Stimulated activated memory B cell treated with anti-CD40 and anti-IgM and Interleukin-4, amounts not matched to agents 10 μg/mL and 1 μg/mL and 100 μg/mL, for 72 hours (primary cell): ENCODE measurements around the gene AUTS2.

Experiments used
- ATAC-seq: fragments of 150-1000 bp; cut with Tn5 transposase; 2 replicates; pipeline ENCODE4 v1.10.0; 2021
- H3K27ac Mint-ChIP-seq: one replicate; pipeline ENCODE4 v1.8.0; 2022; ENCODE audit warnings: mild to moderate bottlenecking, mixed read lengths
- H3K27me3 Mint-ChIP-seq: one replicate; pipeline ENCODE4 v1.8.0; 2022; ENCODE audit warnings: mixed read lengths
- H3K36me3 Mint-ChIP-seq: one replicate; pipeline ENCODE4 v1.8.0; 2022; ENCODE audit warnings: mixed read lengths
- H3K4me1 Mint-ChIP-seq: one replicate; pipeline ENCODE4 v1.8.0; 2022; ENCODE audit warnings: mixed read lengths
- H3K4me3 Mint-ChIP-seq: one replicate; pipeline ENCODE4 v1.8.0; 2022; ENCODE audit warnings: mild to moderate bottlenecking, moderate library complexity, mixed read lengths
- H3K9me3 Mint-ChIP-seq: one replicate; pipeline ENCODE4 v1.8.0; 2022; ENCODE audit warnings: mixed read lengths

Gene AUTS2

DNA sequence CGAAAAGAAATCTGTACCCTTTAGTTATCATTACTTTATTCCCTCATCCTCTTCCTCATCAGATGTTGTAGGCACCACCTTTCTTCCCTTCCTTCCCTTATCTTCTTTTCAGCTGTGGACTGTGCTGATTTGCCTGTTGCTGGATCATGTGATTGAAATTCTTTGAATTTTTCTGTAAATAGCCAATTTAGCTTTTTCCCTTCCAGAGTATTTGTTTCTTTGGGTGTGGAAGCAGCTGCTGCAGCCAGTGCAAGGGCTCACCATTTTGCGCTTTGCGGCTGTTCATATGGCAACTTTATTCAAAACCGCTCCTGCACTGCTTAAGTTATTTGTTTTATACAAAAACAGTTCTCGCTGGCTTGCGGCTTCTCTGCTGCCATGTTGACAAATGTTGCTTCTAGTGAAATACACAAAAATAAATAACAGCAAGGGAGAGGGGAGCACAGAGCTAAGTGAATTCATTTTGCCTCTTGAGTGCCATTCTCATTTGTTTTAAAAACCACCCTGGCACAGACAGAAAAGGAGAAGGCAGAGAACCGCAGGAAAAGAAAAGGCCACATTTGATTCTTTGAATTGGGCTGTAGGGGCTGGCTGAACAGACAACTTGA is 151.2 kb downstream of the AUTS2 start:
- Mint-ChIP-seq H3K27me3 (no peaks in the 10 kb centered on the region), H3K27ac (no peak overlapping the region), H3K36me3 (no peaks in the 10 kb centered on the region), H3K9me3 (no peaks in the 10 kb centered on the region), H3K4me3 (no peak overlapping the region), H3K4me1 (peaks cover 26% of the 10 kb centered on the region)
- no peak for ATAC-seq

DNA sequence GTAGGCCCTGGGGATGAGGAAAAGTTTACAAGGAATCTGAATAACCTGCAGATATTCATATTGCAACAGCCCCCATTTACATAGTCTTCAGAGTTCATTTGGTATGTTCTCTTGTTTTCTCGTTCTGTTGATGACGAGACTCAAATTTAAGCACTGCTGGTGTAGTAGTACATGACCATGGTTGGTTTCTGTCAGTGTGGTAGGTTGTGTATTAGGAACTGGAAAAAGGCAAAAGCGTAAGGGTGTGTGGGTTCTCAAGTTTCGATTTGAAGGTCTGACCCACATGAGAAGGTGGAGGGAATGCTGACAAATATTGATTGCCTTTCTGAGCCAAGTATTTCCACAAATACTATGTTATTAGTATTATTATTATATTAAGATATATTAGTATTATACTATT is 151.7 kb downstream of the AUTS2 start:
- Mint-ChIP-seq H3K27ac (no peak overlapping the region), H3K27me3 (no peaks in the 10 kb centered on the region), H3K36me3 (no peaks in the 10 kb centered on the region), H3K9me3 (no peaks in the 10 kb centered on the region), H3K4me1 (peaks cover 30% of the 10 kb centered on the region), H3K4me3 (no peak overlapping the region)
- peak; percentile 54 for ATAC-seq

DNA sequence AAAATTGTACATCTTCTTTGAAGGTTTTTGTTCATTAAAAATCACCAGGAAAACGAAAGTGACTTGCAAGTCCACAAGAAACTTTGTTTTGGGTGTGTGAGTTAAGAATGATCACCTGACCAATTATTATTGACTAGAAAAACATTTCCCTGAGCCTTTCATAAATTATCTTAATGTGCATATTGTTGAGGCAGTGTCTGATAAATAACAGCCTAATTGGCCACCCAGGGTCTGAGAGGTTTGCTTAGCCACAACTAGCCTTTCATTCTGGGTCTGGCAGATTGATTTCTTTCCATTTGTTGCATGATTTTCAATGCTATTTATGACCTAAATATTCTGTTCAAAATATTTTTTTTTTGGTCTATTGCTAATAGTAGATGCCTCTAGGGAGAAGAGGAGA is 152.8 kb downstream of the AUTS2 start:
- no peaks in the 10 kb centered on the region for H3K36me3 Mint-ChIP-seq
- no peaks in the 10 kb centered on the region for H3K9me3 Mint-ChIP-seq
- no peak overlapping the region for H3K27ac Mint-ChIP-seq
- H3K27me3 Mint-ChIP-seq, result no peaks in the 10 kb centered on the region
- no peak overlapping the region for H3K4me3 Mint-ChIP-seq
- no peak for ATAC-seq
- peaks cover 30% of the 10 kb centered on the region for H3K4me1 Mint-ChIP-seq

DNA sequence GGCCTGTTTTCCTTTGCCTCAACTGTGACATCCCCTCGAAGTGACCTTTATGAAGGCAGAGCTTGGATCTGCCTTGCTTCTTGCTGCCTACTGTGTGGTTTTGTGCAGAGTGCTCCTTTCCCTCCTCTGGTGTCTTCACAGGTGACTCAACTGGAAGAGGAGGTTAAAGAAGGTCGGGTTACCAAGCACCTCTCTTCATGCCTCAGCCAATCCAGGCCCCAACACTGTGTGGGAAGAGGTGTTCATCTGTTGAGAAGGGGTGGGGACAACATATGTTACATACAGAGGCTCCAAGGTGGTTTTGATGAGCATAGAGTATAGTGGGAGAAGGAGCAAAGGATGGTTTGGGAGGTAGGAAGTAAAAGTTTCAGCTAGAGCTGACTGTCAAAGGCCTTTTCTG is 155.7 kb downstream of the AUTS2 start:
- H3K9me3 Mint-ChIP-seq, result no peaks in the 10 kb centered on the region
- H3K27me3 Mint-ChIP-seq, result no peaks in the 10 kb centered on the region
- H3K27ac Mint-ChIP-seq, result no peak overlapping the region
- peaks cover 17% of the 10 kb centered on the region for H3K4me1 Mint-ChIP-seq
- H3K36me3 Mint-ChIP-seq, result no peaks in the 10 kb centered on the region
- no peak for ATAC-seq
- no peak overlapping the region for H3K4me3 Mint-ChIP-seq

DNA sequence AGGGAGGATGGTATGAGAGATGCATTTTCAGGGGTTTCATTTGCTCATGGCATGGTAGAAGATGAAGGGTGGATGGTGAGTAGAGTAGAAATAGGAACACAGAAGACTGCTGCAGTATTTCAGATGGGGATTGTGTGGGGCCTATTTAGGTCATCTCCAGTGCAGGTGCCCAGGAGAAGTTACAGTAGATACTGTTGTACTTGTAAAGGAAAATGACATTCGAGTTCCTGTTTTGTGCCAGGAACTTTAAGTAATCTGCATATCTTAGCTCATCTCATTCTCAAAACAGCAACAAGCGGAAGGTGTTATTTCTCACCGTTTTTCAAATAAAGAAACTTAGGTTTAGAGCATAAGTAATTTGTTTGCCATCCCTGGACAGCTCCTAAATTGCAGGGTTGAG is 156.2 kb downstream of the AUTS2 start:
- Mint-ChIP-seq H3K27me3 (no peaks in the 10 kb centered on the region), H3K36me3 (no peaks in the 10 kb centered on the region), H3K27ac (no peak overlapping the region), H3K4me1 (peaks cover 12% of the 10 kb centered on the region), H3K9me3 (no peaks in the 10 kb centered on the region), H3K4me3 (no peak overlapping the region)
- no peak for ATAC-seq

DNA sequence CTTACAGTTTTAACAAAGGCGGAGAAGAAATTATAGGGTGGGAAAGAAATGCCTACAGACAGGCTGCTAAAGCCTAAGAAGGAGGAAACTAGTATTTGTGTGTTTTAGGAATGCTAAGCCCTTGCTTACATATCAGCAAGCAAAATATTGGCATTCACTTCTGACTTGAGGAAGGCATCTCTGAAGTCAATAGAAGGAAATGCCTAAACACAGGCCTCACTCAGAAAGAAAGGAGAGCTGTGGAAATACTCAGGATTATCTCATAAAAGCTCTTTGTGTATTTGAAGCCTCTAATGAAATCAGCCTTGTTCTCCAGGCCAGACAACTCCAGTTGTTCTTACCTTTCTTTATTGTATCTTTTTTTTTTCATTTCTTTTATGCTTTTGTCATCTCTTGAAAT is 158.0 kb downstream of the AUTS2 start:
- no peak for ATAC-seq
- Mint-ChIP-seq H3K36me3 (no peaks in the 10 kb centered on the region), H3K27ac (no peak overlapping the region), H3K4me3 (no peak overlapping the region), H3K4me1 (peaks cover 11% of the 10 kb centered on the region), H3K27me3 (no peaks in the 10 kb centered on the region), H3K9me3 (no peaks in the 10 kb centered on the region)

DNA sequence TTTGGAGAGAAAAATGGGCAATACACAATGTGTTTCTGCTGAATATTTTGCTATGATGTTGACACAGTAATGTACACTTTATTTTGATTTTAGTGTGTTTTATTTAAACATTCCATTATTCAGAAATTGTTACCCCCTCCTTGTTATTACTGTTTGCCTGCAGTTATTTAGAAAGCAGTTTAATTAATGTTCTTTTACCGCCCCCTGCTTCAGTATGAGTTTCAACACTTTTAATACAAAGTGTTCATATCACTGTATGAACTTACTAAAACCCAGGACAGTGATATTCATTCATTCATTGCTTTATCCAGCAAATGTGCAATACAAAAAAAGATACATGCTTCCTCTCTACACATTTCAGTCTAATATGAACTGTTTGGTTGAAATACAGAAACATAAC is 159.3 kb downstream of the AUTS2 start:
- no peak for ATAC-seq
- H3K4me1 Mint-ChIP-seq, result peaks cover 11% of the 10 kb centered on the region
- H3K27me3 Mint-ChIP-seq, result no peaks in the 10 kb centered on the region
- H3K9me3 Mint-ChIP-seq, result no peaks in the 10 kb centered on the region
- no peak overlapping the region for H3K4me3 Mint-ChIP-seq
- H3K27ac Mint-ChIP-seq, result no peak overlapping the region
- H3K36me3 Mint-ChIP-seq, result no peaks in the 10 kb centered on the region

DNA sequence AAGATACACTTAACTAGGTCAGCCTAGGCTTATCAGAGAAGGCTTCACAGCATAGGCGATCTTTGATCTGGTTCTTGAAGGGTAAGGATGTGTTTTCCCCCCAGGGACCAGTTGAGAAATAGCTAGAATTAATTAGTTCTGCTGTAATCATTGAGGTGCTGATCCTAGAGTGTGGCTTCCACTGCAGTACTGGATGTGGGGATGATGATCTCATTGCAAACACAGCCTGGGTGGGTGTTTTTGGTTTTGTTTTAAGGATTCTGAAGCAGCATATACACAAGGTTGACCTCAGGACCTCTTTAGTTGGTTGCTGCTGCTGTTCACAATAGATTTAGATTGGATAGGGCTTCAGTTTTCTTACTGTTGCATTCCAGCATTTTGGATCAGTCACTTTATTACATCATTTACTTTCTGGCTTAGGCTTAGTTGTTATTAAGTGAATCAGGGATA is 159.7 kb downstream of the AUTS2 start:
- H3K27ac Mint-ChIP-seq, result no peak overlapping the region

DNA sequence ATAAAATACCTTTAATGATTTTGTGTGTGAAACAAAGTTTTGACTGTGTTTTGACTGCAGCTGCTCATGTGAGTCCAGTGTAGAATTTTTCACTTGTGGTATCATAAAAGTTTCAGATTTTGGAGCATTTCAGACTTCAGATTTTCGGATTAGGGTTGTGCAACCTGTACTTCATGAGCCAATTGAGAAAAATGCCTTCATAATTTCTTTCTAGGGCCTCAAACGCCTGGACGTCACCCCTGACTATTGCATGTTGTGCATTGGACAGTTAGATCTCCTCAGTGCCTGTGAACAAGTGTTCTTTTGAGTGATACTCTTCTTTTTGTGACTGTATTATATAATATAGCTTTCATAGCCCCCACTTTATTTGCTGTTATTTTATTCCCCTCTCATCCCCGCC is 161.1 kb downstream of the AUTS2 start:
- no peaks in the 10 kb centered on the region for H3K27me3 Mint-ChIP-seq

More for the DNA sequence above, 159.7 kb downstream of the AUTS2 start:
- Mint-ChIP-seq H3K36me3 (no peaks in the 10 kb centered on the region), H3K27me3 (no peaks in the 10 kb centered on the region), H3K4me3 (no peak overlapping the region), H3K4me1 (peaks cover 13% of the 10 kb centered on the region), H3K9me3 (no peaks in the 10 kb centered on the region)
- ATAC-seq, result no peak

DNA sequence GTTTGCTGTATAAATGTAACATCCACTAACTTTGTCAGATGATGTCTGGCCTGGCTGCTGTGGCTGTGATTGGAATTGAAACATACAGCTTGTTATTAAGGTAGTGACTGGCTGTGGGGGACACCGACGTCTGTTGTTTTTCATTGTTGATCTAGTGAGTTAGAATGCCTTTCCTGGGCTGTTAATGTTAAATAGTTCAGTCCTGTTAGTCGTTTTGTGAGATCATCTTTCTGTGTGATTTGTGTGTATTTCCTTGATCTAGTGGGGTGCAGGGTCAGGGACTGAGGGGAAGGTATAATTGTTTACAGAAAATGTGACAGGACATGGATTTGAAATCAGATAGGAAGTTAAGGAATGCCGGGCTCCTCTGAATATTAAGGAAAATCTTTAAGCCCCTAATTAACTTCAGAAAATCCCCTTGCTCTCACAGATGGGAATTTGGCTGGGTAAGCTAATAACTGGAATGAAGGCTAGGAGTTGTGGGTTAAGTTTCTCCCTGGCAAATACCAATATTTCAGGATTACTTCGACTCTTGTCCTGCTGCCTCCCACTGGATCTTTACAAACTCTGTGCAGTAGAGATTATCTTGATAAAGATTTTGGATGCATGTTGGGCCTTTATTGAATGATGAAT is 163.1 kb downstream of the AUTS2 start:
- Mint-ChIP-seq H3K36me3 (no peaks in the 10 kb centered on the region), H3K27ac (no peak overlapping the region), H3K4me1 (peaks cover 13% of the 10 kb centered on the region), H3K4me3 (no peak overlapping the region), H3K27me3 (no peaks in the 10 kb centered on the region), H3K9me3 (peaks cover 3% of the 10 kb centered on the region)
- ATAC-seq, result no peak

More for the DNA sequence above, 161.1 kb downstream of the AUTS2 start:
- H3K36me3 Mint-ChIP-seq, result no peaks in the 10 kb centered on the region
- no peak for ATAC-seq
- no peaks in the 10 kb centered on the region for H3K9me3 Mint-ChIP-seq
- no peak overlapping the region for H3K27ac Mint-ChIP-seq
- H3K4me3 Mint-ChIP-seq, result no peak overlapping the region
- H3K4me1 Mint-ChIP-seq, result peaks cover 12% of the 10 kb centered on the region

DNA sequence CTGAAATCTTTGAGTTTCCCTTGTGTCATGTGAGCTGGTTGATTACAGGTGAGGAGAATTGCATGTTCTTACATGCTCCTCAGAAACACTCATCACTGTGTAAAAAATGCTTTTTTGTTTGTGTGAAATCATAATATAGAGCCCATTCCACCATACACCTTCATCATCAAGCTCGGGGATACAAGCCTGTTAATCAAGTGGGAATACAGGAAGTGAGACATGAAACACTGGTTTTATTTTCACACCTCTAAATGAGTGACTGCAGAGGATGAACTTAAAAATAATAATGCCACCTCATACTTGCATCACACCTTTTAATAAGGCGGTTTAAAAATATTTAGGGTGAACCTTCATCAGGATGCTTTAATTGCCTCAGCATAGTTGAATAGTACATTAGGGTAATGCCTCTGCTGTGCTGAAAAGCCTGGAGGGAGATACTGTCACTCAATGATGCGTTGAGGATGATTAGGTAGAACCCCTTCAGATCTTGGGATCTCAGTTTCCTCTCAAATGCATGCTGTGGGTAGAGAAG is 164.6 kb downstream of the AUTS2 start:
- no peaks in the 10 kb centered on the region for H3K36me3 Mint-ChIP-seq
- H3K27me3 Mint-ChIP-seq, result no peaks in the 10 kb centered on the region
- no peak overlapping the region for H3K4me3 Mint-ChIP-seq
- peaks cover 13% of the 10 kb centered on the region for H3K4me1 Mint-ChIP-seq
- no peak for ATAC-seq
- H3K9me3 Mint-ChIP-seq, result peaks cover 3% of the 10 kb centered on the region
- no peak overlapping the region for H3K27ac Mint-ChIP-seq

DNA sequence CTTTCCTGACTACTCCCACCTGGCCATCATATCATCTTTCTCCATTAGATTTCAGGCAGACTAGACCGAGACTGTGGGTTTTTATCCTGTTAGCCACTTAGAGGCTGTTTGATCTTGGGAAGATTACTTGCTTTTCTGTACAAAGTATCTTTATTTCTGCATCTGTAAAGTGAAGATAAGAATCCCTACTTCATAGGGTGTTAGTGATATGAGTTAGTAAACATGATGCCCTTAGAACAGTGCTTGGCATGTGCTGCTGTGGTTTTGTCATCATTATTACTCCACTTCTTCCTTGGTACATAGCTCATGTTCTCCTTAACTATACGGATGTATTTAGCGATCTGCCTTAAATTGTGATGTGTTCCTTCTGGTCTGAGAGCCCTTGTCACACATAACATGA is 165.2 kb downstream of the AUTS2 start:
- no peak overlapping the region for H3K4me3 Mint-ChIP-seq
- H3K4me1 Mint-ChIP-seq, result peaks cover 16% of the 10 kb centered on the region
- no peak overlapping the region for H3K27ac Mint-ChIP-seq
- H3K27me3 Mint-ChIP-seq, result no peaks in the 10 kb centered on the region
- ATAC-seq, result no peak
- H3K36me3 Mint-ChIP-seq, result no peaks in the 10 kb centered on the region
- peaks cover 3% of the 10 kb centered on the region for H3K9me3 Mint-ChIP-seq

DNA sequence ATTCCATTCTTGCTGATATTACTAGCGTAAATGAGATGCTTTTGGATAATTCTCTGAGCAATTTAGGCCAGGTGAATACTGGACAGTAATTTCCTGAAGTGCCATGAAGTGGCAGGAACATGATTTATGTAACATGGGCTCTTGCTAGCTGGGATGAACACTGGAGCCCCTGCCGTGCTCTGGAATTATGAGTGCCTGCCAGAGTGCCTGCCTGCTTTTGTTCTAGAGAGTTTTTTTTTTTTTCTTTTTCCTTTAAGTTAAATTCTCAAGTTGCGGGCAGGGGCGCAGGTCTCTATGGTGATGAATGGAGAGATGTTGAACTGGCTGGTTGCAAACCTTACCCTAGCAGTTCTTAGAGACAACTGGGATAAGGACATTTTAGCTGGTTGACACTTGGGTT is 165.9 kb downstream of the AUTS2 start:
- Mint-ChIP-seq H3K27me3 (no peaks in the 10 kb centered on the region), H3K4me3 (no peak overlapping the region), H3K4me1 (peaks cover 19% of the 10 kb centered on the region), H3K9me3 (peaks cover 3% of the 10 kb centered on the region), H3K27ac (no peak overlapping the region), H3K36me3 (no peaks in the 10 kb centered on the region)
- ATAC-seq, result no peak

DNA sequence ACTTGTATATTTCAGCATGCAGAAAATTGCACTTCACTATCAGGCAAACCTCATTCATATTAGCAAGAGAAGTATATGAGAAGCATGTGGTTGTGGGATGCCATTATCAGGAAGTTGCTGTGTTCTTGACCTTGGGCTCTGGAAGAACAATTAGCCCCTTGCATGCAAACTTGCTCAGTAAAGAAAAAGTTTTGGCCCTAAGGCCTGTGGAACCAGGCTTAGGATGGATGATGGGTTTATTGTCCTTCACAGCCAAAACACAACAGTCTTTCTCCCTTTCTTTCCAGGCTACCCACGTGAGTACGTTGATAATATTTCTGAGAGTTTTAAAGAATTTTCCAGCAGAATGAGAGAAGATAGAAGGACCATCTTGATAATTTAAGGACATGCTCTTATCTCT is 166.4 kb downstream of the AUTS2 start:
- Mint-ChIP-seq H3K27ac (no peak overlapping the region), H3K27me3 (no peaks in the 10 kb centered on the region), H3K4me1 (peaks cover 19% of the 10 kb centered on the region), H3K4me3 (no peak overlapping the region), H3K9me3 (peaks cover 3% of the 10 kb centered on the region), H3K36me3 (no peaks in the 10 kb centered on the region)
- ATAC-seq, result no peak

DNA sequence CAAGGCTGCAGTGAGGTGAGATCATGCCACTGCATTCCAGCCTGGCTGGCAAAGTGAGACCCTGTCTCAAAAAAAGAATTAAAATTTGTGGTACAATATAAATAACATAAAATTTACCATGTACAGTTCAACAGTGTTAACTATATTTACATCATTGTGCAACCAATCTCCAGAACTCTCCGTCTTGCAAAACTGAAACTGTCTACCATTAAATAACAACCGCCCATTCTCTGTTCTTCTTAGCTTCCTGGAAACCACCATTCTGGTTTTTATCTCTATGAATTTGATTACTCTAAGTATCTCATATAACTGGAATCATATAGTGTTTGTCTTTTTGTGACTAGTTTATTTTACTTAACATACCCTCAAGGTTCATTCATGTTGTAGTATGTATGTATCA is 167.6 kb downstream of the AUTS2 start:
- H3K4me1 Mint-ChIP-seq, result peaks cover 19% of the 10 kb centered on the region
- no peak overlapping the region for H3K27ac Mint-ChIP-seq
- peaks cover 3% of the 10 kb centered on the region for H3K9me3 Mint-ChIP-seq
- H3K4me3 Mint-ChIP-seq, result no peak overlapping the region
- H3K27me3 Mint-ChIP-seq, result no peaks in the 10 kb centered on the region
- no peaks in the 10 kb centered on the region for H3K36me3 Mint-ChIP-seq
- ATAC-seq, result no peak

DNA sequence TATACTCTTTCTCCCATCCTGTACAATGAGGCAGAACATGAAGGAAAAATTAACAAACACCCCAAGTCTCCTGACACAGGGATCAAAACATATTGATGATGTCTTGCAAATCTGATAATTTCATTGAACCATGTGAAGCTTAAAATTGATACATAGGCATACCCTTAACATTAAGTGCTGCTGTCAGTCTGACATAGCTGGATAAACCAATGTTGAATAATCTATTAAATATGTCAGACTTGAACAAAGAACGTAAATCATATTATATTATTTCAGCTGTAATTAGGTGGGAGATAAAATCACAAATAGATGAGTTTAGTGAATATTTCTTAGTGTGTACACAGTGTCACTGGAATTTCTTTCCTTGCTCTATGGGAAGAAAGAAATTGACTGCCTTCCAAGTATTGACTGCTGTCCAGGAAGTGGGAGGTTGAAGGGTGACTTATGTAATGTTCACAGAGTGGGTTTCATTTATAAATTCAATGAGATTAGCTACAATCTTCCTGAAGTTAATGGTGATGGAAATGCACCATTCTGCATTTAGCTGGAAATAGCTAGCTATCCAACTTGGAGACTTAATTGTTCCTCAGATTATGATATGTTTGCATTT is 170.8 kb downstream of the AUTS2 start:
- Mint-ChIP-seq H3K4me3 (no peak overlapping the region), H3K27ac (no peak overlapping the region), H3K9me3 (peaks cover 3% of the 10 kb centered on the region), H3K4me1 (peaks cover 18% of the 10 kb centered on the region), H3K27me3 (no peaks in the 10 kb centered on the region), H3K36me3 (no peaks in the 10 kb centered on the region)
- ATAC-seq, result no peak
